Measurements from ENCODE around the gene ESPNL. TPM values are rescaled to one million over a fixed set of nuclear protein-coding genes. Genes with fewer than 3 reads are reported as not detected.

Gene ESPNL
- total and polyA plus RNA-seq, 2 of the 4 experiments (the other 2 are of a cell fraction): 2.0 TPM

DNA sequence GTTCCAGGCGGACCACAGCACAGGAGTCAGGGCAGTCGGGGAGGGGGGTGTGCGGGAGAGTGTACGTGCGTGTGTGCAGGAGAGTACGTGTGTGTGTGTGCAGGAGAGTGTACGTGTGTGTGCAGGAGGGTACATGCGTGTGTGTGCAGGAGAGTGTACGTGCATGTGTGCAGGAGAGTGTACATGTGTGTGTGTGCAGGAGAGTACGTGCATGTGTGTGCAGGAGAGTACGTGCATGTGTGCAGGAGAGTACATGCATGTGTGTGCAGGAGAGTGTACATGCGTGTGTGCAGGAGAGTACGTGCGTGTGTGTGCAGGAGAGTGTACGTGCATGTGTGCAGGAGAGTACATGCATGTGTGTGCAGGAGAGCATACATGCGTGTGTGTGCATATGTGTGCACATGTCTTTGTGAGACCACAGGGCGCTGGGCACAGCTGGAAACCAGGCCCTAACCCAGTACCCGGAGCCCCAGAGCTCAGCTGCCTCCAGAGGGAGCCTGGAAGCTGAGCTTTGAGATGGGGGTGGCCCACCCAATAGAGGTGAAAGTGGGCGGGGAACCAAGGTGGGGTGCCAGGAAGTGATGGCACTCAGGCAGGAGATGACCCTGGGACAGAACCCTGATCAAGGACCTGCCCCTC lies 24.5 kb downstream of the ESPNL start:
- dilution Hi-C loops (cut with HindIII; ENCODE audit: low sequenced_read_pairs, unreplicated experiment) (no loop called here), in situ Hi-C loops (cut with MboI; ENCODE audit: low sequenced_read_pairs) (no loop called here), intact Hi-C loops (cut with micrococcal nuclease) (loop anchor here (5.0 kb wide), 1 partner anchor 267 kb away; the partner anchor contains the start of gene RAMP1)
- no peak overlapping the region for H4K5ac ChIP-seq (ENCODE audit: low read depth, low read length)
- BruUV-seq (replicated peaks): no TSS peak
- no peak overlapping the region for H3K4me2 ChIP-seq (ENCODE audit: low read depth, low read length)
- no peak overlapping the region for H3K23ac ChIP-seq (ENCODE audit: low read depth, low read length)
- POLR2A ChIA-PET (ENCODE audit: unreplicated experiment): no interaction called here
- no peaks in the 10 kb centered on the region for H3K36me3 ChIP-seq (ENCODE audit: control insufficient read depth, insufficient read depth, low read length)
- H2BK15ac ChIP-seq (ENCODE audit: low read depth, low read length): no peak overlapping the region
- no peak overlapping the region for H2BK20ac ChIP-seq (ENCODE audit: low read depth, low read length)
- H3K18ac ChIP-seq (ENCODE audit: low read depth, low read length): no peak overlapping the region
- no peak overlapping the region for H3K14ac ChIP-seq (replicated peaks; ENCODE audit: low read depth, low read length)
- no peak overlapping the region for H2AFZ ChIP-seq (replicated peaks; ENCODE audit: low read length, poor library complexity)
- H4K8ac ChIP-seq (ENCODE audit: low read depth in 2 of 2, low read length in 2 of 2): no peak overlapping the region
- no peak overlapping the region for H2BK5ac ChIP-seq (ENCODE audit: low read depth, low read length, poor library complexity, severe bottlenecking)
- H3K4me3 ChIP-seq (ENCODE audit: insufficient read depth, low read depth, low read length): no peak overlapping the region
- H4K91ac ChIP-seq (ENCODE audit: insufficient read depth, low read depth, low read length): no peak overlapping the region
- 87% methylated on average over 17 of the region's 19 CpGs; no CpG with 5 or more reads in 1 of the 2 experiments for WGBS, 2 experiments (ENCODE audit: extremely low coverage in 2 of 2, insufficient read length in 1 of 2)
- H3K9ac ChIP-seq (ENCODE audit: low read depth, low read length): no peak overlapping the region
- TF ChIP-seq MXI1 (IDR thresholded peaks at IDR 0.05; ENCODE audit: borderline replicate concordance, low read depth, low read length) (no peak), CHD1 (IDR thresholded peaks at IDR 0.05; ENCODE audit: low read depth, low read length) (no peak)
- H3K79me1 ChIP-seq (ENCODE audit: low read depth in 1 of 2, low read length in 2 of 2): no peaks in the 10 kb centered on the region
- H3K4me1 ChIP-seq (ENCODE audit: control insufficient read depth, insufficient read depth, low read length): peaks cover 10% of the 10 kb centered on the region
- no peaks in the 10 kb centered on the region for H4K20me1 ChIP-seq (ENCODE audit: insufficient read depth, low read length)
- H3K4ac ChIP-seq (ENCODE audit: low read depth, low read length): no peak overlapping the region
- peaks cover 5% of the 10 kb centered on the region; the same call in 1 of the 2 replicates for H3K9me1 ChIP-seq (ENCODE audit: insufficient read depth, low read length)
- H3K56ac ChIP-seq (ENCODE audit: extremely low read depth, insufficient read depth, low read length): no peak overlapping the region
- no peak overlapping the region for H2AK5ac ChIP-seq (ENCODE audit: low read depth, low read length)
- ATAC-seq (ENCODE audit: low read depth) (no peak), DNase-seq (no peak)
- H3K27ac ChIP-seq (ENCODE audit: insufficient read depth, low read length): no peak overlapping the region
- CTCF ChIA-PET: no interaction called here
- no peak overlapping the region for H2AK9ac ChIP-seq (replicated peaks; ENCODE audit: low read depth, low read length, poor library complexity)
- H3K27me3 ChIP-seq (ENCODE audit: control insufficient read depth, insufficient read depth, low read length): peaks cover 22% of the 10 kb centered on the region
- no peak overlapping the region for H2BK120ac ChIP-seq (ENCODE audit: low read depth, low read length)
- no peaks in the 10 kb centered on the region for H3K9me3 ChIP-seq (ENCODE audit: control insufficient read depth, insufficient read depth, low read length)

Measured in IMR-90 (cell line).